Uterus (tissue), 4 donors: ENCODE results near the gene C1GALT1C1. TPM values are rescaled to one million over a fixed set of nuclear protein-coding genes. Genes with fewer than 3 reads are reported as not detected.

Source experiments
- DNase-seq, 2 donors: peaks; one replicate each; pipeline ENCODE4 v3.0.0-alpha.2; 2019 to 2020
- H3K27ac ChIP-seq, 2 donors: fragments of 200-600 bp; sonication (generic); 1 replicate in 1 of 2; 2 replicates in 1 of 2; pipeline ENCODE4 v1.5.1; 2016 to 2018
- H3K27me3 ChIP-seq, 2 donors: fragments of 200-600 bp; sonication (generic); one replicate each; pipeline ENCODE4 v1.5.1; 2018 to 2019; ENCODE audit warnings: control low read depth in 1 of 2
- H3K36me3 ChIP-seq, 2 donors: fragments of 200-600 bp; sonication (generic); one replicate each; pipeline ENCODE4 v1.5.1; 2019; ENCODE audit warnings: control low read depth in 1 of 2
- H3K4me1 ChIP-seq, 2 donors: fragments of 200-600 bp; sonication (generic); one replicate each; pipeline ENCODE4 v1.5.1; 2018 to 2019; ENCODE audit warnings: control low read depth in 1 of 2
- H3K4me3 ChIP-seq, 2 donors: fragments of 200-600 bp; sonication (generic); 1 replicate in 1 of 2; 2 replicates in 1 of 2; pipeline ENCODE4 v1.5.1; 2018 to 2019; ENCODE audit warnings: mild to moderate bottlenecking in 1 of 2
- H3K9me3 ChIP-seq, 2 donors: fragments of 200-600 bp; sonication (generic); one replicate each; pipeline ENCODE4 v1.5.1; 2019; ENCODE audit warnings: control low read depth in 1 of 2
- POLR2A ChIP-seq, 2 donors: fragments of 450-650 bp; IDR thresholded peaks; one replicate each; pipeline ENCODE4 v1.6.1; 2016; ENCODE audit warnings: antibody characterized with exemption in 2 of 2, mild to moderate bottlenecking in 1 of 2, moderate library complexity in 1 of 2
- intact Hi-C: fragments of 100-400 bp; cut with DNase I; formaldehyde crosslinking; loops from one replicate; pipeline ENCODE4 v1.15.1; 2023; ENCODE audit warnings: low total_unique reads
- total RNA-seq, 4 donors: library from RNA; depleted of rRNA in 3 of 4; stranded (reverse); fragments of >200 nt in 3 of 4; gene quantifications; one replicate each; pipeline versions ENCODE4 v1.1.0 to v1.2.4, GENCODE V29; 2014 to 2023
- TF ChIP-seq, protein P1 (sequence below), 4 experiments: fragments of 200-600 bp in 2 of 4; fragments of 450-650 bp in 2 of 4; sonication (generic) in 2 of 4; IDR thresholded peaks; one replicate each; pipeline ENCODE4 v1.5.1; 2016 to 2019; ENCODE audit warnings: antibody characterized with exemption in 4 of 4, mild to moderate bottlenecking in 2 of 4, moderate library complexity in 1 of 4
- donor health status: DM: yes; HTN: yes; CAD: no.

Gene C1GALT1C1
- 10 to 100 TPM in 3 of 4 donors, 1 to 10 TPM in 1; 5.4 to 39.3 (median 18.0) TPM for total RNA-seq

DNA sequence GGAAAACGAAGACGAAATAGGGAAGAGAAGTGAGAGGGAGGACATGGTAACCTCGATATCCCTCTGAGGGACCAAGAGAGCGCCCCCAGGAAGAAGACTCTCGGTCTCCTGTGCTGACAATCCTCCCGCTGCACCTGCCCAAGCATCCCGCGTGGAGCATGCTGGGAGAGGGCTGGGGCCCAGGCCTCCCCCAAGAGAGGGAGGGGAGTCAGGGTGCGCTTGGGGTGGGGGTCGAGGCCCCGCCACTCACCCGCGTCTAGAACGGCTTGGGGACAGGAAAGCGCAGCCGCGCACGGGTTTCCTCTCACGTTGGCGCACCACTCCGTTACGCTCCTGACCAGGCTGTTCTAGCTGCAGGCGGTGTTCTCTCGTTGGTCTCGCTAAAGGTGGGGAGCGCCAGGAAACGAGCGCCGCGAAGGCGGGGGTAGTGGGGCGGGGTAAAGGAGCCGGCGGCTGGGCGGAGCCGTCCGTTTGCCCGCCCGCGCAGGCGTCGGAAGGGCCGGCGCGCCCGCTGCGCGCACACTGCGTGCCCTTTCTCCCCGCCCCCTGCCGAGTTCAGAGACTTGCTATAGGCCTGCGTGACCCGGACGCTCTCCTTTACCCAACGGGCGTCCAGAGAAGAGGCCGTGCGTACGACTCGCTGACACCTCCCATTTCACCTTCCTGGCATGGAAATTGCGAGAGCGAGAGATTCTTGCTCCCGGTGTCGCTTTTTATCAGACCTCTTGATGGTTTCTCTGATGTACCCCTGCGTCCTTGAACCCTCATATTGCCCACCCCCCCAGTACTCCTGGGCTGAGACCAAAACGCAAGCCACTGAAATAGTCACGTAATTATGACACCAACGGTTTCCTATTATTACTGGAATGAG, at the start of gene C1GALT1C1:
C1GALT1C1 (minus strand) TSS at position 388 of the 871 bp plus-strand sequence. CDS start 2,888 bp downstream, outside the sequence.
- Histone ChIP-seq H3K9me3 (no peaks in the 10 kb centered on the region), H3K36me3 (no peaks in the 10 kb centered on the region), H3K4me1 (no peaks in the 10 kb centered on the region), H3K4me3 (peak within 1 kb of the TSS; percentile 72 to 74), H3K27me3 (no peaks in the 10 kb centered on the region), H3K27ac (peak within 1 kb of the TSS; percentile 87 to 90)
- TF ChIP-seq, protein P1, sequence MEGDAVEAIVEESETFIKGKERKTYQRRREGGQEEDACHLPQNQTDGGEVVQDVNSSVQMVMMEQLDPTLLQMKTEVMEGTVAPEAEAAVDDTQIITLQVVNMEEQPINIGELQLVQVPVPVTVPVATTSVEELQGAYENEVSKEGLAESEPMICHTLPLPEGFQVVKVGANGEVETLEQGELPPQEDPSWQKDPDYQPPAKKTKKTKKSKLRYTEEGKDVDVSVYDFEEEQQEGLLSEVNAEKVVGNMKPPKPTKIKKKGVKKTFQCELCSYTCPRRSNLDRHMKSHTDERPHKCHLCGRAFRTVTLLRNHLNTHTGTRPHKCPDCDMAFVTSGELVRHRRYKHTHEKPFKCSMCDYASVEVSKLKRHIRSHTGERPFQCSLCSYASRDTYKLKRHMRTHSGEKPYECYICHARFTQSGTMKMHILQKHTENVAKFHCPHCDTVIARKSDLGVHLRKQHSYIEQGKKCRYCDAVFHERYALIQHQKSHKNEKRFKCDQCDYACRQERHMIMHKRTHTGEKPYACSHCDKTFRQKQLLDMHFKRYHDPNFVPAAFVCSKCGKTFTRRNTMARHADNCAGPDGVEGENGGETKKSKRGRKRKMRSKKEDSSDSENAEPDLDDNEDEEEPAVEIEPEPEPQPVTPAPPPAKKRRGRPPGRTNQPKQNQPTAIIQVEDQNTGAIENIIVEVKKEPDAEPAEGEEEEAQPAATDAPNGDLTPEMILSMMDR (IDR thresholded peaks at IDR 0.05), result no peak
- TF ChIP-seq POLR2A (IDR thresholded peaks at IDR 0.05), result peak in 1 of 2 donors; percentile 49
- intact Hi-C loops, result no loop called here
- DNase-seq, result peak; percentile 91 to 92

- intact Hi-C loops, result no loop called here
- H3K4me1 ChIP-seq, result no peaks in the 10 kb centered on the region
- H3K36me3 ChIP-seq, result no peaks in the 10 kb centered on the region
- H3K27me3 ChIP-seq, result no peaks in the 10 kb centered on the region
- no peak overlapping the region for H3K4me3 ChIP-seq
- TF ChIP-seq, protein P1 (IDR thresholded peaks at IDR 0.05), result no peak
- no peak for TF ChIP-seq POLR2A (IDR thresholded peaks at IDR 0.05)
- H3K27ac ChIP-seq, result no peak overlapping the region
- H3K9me3 ChIP-seq, result no peaks in the 10 kb centered on the region
- no peak for DNase-seq
Measured at GRCh38 chrX:120677004-120677652, 47.3 kb upstream of the C1GALT1C1 start.

DNA sequence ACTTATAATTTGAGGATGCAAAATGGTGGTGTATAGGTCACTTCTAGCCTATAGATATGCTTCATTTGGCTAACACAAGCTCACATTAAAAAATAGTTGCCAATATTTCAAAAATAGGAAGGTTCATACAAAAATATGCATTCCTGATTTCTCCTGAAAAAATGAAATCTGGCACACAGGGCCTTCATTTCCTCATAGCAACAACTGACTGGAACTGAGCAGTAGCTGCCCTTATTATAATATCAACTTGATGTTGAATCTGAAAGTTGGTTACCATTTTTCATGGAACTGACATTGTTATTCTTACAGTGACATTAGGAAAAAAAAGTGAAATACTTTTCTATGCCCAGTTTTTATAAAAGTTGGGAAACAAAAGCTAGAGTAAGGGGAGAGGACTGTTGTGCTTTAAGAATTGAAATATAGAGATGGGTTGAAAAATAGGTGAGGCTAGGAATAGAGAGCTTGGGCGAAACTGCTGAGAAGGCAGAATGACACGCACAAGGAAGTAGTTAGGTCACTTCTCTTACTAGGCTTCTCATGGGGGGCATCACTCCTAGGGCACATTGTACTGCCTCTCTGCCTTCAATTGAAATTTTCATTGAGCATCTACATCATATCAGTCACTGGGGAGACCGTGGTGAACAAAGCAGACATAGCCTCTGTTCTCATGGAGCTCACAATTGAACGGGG, 43.1 kb upstream of the C1GALT1C1 start:
- no peaks in the 10 kb centered on the region for H3K9me3 ChIP-seq
- H3K4me1 ChIP-seq, result no peaks in the 10 kb centered on the region
- DNase-seq, result no peak
- peak overlapping the region in 1 of 2 donors; percentile 47 for H3K27ac ChIP-seq
- no peak for TF ChIP-seq POLR2A (IDR thresholded peaks at IDR 0.05)
- TF ChIP-seq, protein P1 (IDR thresholded peaks at IDR 0.05), result no peak
- H3K27me3 ChIP-seq, result no peaks in the 10 kb centered on the region
- intact Hi-C loops, result no loop called here
- H3K4me3 ChIP-seq, result no peak overlapping the region
- no peaks in the 10 kb centered on the region for H3K36me3 ChIP-seq

DNA sequence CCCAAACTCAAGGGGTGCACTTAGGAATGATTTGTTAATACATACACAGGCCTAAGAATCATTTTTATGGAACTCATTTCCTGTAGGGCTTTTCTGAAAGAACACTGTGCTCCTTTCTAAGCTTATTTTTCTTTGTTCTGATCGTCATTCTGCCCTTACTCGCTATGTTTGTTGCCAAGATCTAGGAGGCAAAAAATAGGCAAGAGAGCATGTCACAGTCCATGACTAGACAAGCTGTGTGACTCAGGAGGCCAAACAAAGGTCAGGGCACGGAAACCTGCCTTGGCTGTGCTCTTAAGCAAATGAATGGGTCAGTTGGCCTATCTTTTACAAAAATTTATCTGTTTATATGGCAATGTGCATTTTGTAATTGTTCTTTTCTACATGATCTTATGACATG, 42.5 kb upstream of the C1GALT1C1 start:
- Histone ChIP-seq H3K4me1 (no peaks in the 10 kb centered on the region), H3K27me3 (no peaks in the 10 kb centered on the region), H3K4me3 (no peak overlapping the region), H3K27ac (peak overlapping the region; percentile 49 to 51), H3K36me3 (no peaks in the 10 kb centered on the region), H3K9me3 (no peaks in the 10 kb centered on the region)
- peak; percentile 51 to 56 for DNase-seq
- TF ChIP-seq, protein P1 (IDR thresholded peaks at IDR 0.05), result no peak
- no peak for TF ChIP-seq POLR2A (IDR thresholded peaks at IDR 0.05)
- intact Hi-C loops, result no loop called here
